ENCODE measurements around the gene LYST.

Gene LYST

DNA sequence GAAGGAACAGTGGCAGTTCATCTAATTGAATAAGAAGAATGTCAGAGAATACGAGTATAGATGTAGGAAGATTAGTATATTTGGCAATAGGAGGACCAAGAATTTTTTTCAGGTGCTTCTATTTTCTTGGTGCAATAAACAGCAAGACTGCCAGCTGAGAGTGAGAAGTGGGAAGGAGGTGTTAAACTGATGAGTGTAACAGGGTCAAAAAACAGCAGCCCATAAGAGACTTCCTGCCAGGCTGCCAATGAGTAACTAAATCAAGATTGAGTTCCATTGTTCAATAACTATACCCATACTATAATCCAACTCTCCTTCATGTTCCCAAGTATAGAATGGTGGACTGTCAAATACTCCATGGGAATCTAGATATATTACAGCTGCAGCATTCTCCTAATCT is 28.7 kb downstream of the LYST start:
- Histone ChIP-seq H3K4me2 (ENCODE audit: low read depth, low read length, poor library complexity, severe bottlenecking) (no peak overlapping the region), H3K27me3 (ENCODE audit: low read length) (no peaks in the 10 kb centered on the region), H3K9ac (ENCODE audit: low read length) (no peak overlapping the region), H4K20me1 (ENCODE audit: low read depth, low read length) (no peaks in the 10 kb centered on the region), H3K36me3 (ENCODE audit: low read length) (no peaks in the 10 kb centered on the region), H3K4me3 (ENCODE audit: insufficient read depth, low read length, poor library complexity, severe bottlenecking) (no peak overlapping the region), H2AFZ (ENCODE audit: low read depth, low read length, severe bottlenecking) (no peak overlapping the region), H3F3A (ENCODE audit: insufficient read depth) (no peaks in the 10 kb centered on the region; the same call in 1 of the 2 replicates), H3K79me2 (ENCODE audit: insufficient read depth, low read length) (no peaks in the 10 kb centered on the region), H3K9me2 (replicated peaks; ENCODE audit: insufficient read depth, low read length) (no peaks in the 10 kb centered on the region), H3K9me3 (ENCODE audit: insufficient read depth, low read length) (no peaks in the 10 kb centered on the region), H3K27ac (ENCODE audit: low read depth, low read length) (no peak overlapping the region)
- TF ChIP-seq EZH2phosphoT487 (conservative IDR thresholded peaks at IDR 0.05; ENCODE audit: low read length), result no peak
- TF ChIP-seq, protein P1, sequence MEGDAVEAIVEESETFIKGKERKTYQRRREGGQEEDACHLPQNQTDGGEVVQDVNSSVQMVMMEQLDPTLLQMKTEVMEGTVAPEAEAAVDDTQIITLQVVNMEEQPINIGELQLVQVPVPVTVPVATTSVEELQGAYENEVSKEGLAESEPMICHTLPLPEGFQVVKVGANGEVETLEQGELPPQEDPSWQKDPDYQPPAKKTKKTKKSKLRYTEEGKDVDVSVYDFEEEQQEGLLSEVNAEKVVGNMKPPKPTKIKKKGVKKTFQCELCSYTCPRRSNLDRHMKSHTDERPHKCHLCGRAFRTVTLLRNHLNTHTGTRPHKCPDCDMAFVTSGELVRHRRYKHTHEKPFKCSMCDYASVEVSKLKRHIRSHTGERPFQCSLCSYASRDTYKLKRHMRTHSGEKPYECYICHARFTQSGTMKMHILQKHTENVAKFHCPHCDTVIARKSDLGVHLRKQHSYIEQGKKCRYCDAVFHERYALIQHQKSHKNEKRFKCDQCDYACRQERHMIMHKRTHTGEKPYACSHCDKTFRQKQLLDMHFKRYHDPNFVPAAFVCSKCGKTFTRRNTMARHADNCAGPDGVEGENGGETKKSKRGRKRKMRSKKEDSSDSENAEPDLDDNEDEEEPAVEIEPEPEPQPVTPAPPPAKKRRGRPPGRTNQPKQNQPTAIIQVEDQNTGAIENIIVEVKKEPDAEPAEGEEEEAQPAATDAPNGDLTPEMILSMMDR (IDR thresholded peaks at IDR 0.05; ENCODE audit: insufficient read depth, low read length, poor library complexity, severe bottlenecking), result no peak

DNA sequence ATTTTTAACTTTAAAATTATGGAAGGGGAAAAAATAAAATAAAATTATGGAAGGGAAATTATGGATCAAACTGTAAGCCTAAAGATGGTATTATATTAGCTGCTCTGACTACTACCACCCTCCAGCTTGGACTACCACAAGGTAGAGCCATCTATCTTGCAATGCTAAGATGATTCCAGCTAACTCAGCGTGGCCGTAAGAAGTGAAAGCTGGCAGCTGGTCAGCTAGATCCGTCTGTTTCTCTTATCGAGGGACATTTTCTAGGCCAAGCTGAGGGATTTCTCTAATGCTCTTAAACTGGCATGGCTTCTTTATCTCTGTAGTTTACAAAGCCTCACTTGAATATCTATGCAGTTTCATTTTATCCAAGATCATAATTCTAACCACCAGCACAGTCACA is 31.5 kb downstream of the LYST start:
- H3K9ac ChIP-seq (ENCODE audit: low read length), result no peak overlapping the region
- no peak overlapping the region for H3K27ac ChIP-seq (ENCODE audit: low read depth, low read length)
- no peaks in the 10 kb centered on the region for H3K79me2 ChIP-seq (ENCODE audit: insufficient read depth, low read length)
- H3K9me2 ChIP-seq (replicated peaks; ENCODE audit: insufficient read depth, low read length), result no peaks in the 10 kb centered on the region
- TF ChIP-seq, protein P1 (IDR thresholded peaks at IDR 0.05; ENCODE audit: insufficient read depth, low read length, poor library complexity, severe bottlenecking), result no peak
- no peak for TF ChIP-seq EZH2phosphoT487 (conservative IDR thresholded peaks at IDR 0.05; ENCODE audit: low read length)
- H3K36me3 ChIP-seq (ENCODE audit: low read length), result no peaks in the 10 kb centered on the region
- no peak overlapping the region for H3K4me2 ChIP-seq (ENCODE audit: low read depth, low read length, poor library complexity, severe bottlenecking)
- no peaks in the 10 kb centered on the region for H4K20me1 ChIP-seq (ENCODE audit: low read depth, low read length)
- no peak overlapping the region for H3K4me3 ChIP-seq (ENCODE audit: insufficient read depth, low read length, poor library complexity, severe bottlenecking)
- H3K9me3 ChIP-seq (ENCODE audit: insufficient read depth, low read length), result no peaks in the 10 kb centered on the region
- no peaks in the 10 kb centered on the region for H3F3A ChIP-seq (ENCODE audit: insufficient read depth)
- H3K27me3 ChIP-seq (ENCODE audit: low read length), result no peaks in the 10 kb centered on the region
- H2AFZ ChIP-seq (ENCODE audit: low read depth, low read length, severe bottlenecking), result no peak overlapping the region

DNA sequence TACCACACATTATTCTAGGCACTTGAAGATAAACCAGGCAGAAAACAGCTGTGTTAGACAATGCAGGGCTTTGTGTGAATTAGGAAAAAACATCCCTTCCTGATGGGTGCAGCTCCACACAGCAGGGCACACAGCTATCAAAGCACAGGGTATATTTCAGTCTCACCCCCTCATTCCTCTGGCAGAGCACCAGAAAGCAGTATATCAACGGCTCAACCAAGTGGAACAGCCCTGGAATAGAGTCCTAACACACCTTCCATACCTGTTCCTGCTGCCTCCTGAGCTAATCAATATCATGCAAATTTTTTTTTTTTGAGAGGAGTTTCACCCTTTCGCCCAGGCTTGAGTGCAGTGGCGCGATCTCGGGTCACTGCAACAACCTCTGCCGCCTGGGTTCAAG is 32.1 kb downstream of the LYST start:
- Histone ChIP-seq H3K4me2 (ENCODE audit: low read depth, low read length, poor library complexity, severe bottlenecking) (no peak overlapping the region), H3F3A (ENCODE audit: insufficient read depth) (no peaks in the 10 kb centered on the region)
- TF ChIP-seq, protein P1 (IDR thresholded peaks at IDR 0.05; ENCODE audit: insufficient read depth, low read length, poor library complexity, severe bottlenecking), result no peak

DNA sequence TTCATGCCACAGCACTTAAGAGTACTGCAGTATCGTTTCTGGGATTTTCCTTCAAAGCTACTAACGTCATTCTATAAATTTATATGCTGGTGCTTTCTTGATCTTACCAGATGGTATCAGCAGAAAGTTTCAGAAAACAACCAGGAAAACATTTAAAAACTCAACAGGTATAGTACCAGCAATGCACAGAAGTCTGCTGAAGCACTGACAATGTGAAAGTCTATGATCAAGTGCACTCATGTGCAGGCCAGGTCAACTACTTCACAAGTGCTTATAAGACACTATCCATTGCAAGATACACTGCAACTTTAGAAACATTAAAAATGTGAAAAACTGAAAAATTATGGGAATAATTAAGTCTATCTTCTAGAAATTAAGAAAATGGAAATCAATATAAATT is 34.7 kb downstream of the LYST start:
- H3K27ac ChIP-seq (ENCODE audit: low read depth, low read length), result no peak overlapping the region
- H3K27me3 ChIP-seq (ENCODE audit: low read length), result no peaks in the 10 kb centered on the region
- H2AFZ ChIP-seq (ENCODE audit: low read depth, low read length, severe bottlenecking), result no peak overlapping the region
- no peaks in the 10 kb centered on the region for H3F3A ChIP-seq (ENCODE audit: insufficient read depth)
- no peaks in the 10 kb centered on the region for H3K36me3 ChIP-seq (ENCODE audit: low read length)
- no peak overlapping the region for H3K4me3 ChIP-seq (ENCODE audit: insufficient read depth, low read length, poor library complexity, severe bottlenecking)
- no peaks in the 10 kb centered on the region for H3K79me2 ChIP-seq (ENCODE audit: insufficient read depth, low read length)
- no peaks in the 10 kb centered on the region for H3K9me3 ChIP-seq (ENCODE audit: insufficient read depth, low read length)
- no peaks in the 10 kb centered on the region for H4K20me1 ChIP-seq (ENCODE audit: low read depth, low read length)
- H3K9me2 ChIP-seq (replicated peaks; ENCODE audit: insufficient read depth, low read length), result no peaks in the 10 kb centered on the region
- H3K9ac ChIP-seq (ENCODE audit: low read length), result no peak overlapping the region
- H3K4me2 ChIP-seq (ENCODE audit: low read depth, low read length, poor library complexity, severe bottlenecking), result no peak overlapping the region
- no peak for TF ChIP-seq EZH2phosphoT487 (conservative IDR thresholded peaks at IDR 0.05; ENCODE audit: low read length)
- TF ChIP-seq, protein P1 (IDR thresholded peaks at IDR 0.05; ENCODE audit: insufficient read depth, low read length, poor library complexity, severe bottlenecking), result no peak

More for the DNA sequence above, 32.1 kb downstream of the LYST start:
- no peaks in the 10 kb centered on the region for H3K9me3 ChIP-seq (ENCODE audit: insufficient read depth, low read length)
- H2AFZ ChIP-seq (ENCODE audit: low read depth, low read length, severe bottlenecking), result no peak overlapping the region
- H3K27ac ChIP-seq (ENCODE audit: low read depth, low read length), result no peak overlapping the region
- no peak overlapping the region for H3K4me3 ChIP-seq (ENCODE audit: insufficient read depth, low read length, poor library complexity, severe bottlenecking)
- no peaks in the 10 kb centered on the region for H4K20me1 ChIP-seq (ENCODE audit: low read depth, low read length)
- H3K79me2 ChIP-seq (ENCODE audit: insufficient read depth, low read length), result no peaks in the 10 kb centered on the region
- no peak overlapping the region for H3K9ac ChIP-seq (ENCODE audit: low read length)
- H3K9me2 ChIP-seq (replicated peaks; ENCODE audit: insufficient read depth, low read length), result no peaks in the 10 kb centered on the region
- no peaks in the 10 kb centered on the region for H3K27me3 ChIP-seq (ENCODE audit: low read length)
- no peaks in the 10 kb centered on the region for H3K36me3 ChIP-seq (ENCODE audit: low read length)
